GM21526 (cell line): Measurements from ENCODE around the gene BLM.

Experiments
- ATAC-seq: cut with Tn5 transposase; IDR thresholded peaks from one replicate; pipeline ENCODE4 v1.9.1; 2021; ENCODE audit warnings: moderate library complexity; ENCODE audit not compliant: unreplicated experiment, low FRiP score

The BLM gene

GRCh38 chr15:90865702-90866101 lies 148.6 kb downstream of the BLM start:
- no peak for ATAC-seq
